Loucy (cell line): ENCODE results near the gene KNL1.

Source experiments
- H2AFZ ChIP-seq: fragments of 200-600 bp; sonication (generic); 2 replicates; pipeline ENCODE4 v1.6.0; 2016; ENCODE audit warnings: antibody characterized with exemption, mild to moderate bottlenecking, low read length, moderate library complexity
- H3F3A ChIP-seq: fragments of 200-600 bp; 2 replicates; pipeline ENCODE4 v1.6.0; 2016; ENCODE audit warnings: antibody characterized with exemption, low read depth, mild to moderate bottlenecking
- H3K27me3 ChIP-seq: fragments of 200-600 bp; sonication (generic); 2 replicates; pipeline ENCODE4 v1.6.1; 2014; ENCODE audit warnings: low read length, mild to moderate bottlenecking; ENCODE audit not compliant: insufficient read depth, poor library complexity, severe bottlenecking
- H3K36me3 ChIP-seq: fragments of 200-600 bp; sonication (generic); 2 replicates; pipeline ENCODE4 v1.6.1; 2016; ENCODE audit warnings: low read length; ENCODE audit not compliant: insufficient read depth
- H3K4me1 ChIP-seq: fragments of 200-600 bp; sonication (generic); 2 replicates; pipeline ENCODE4 v1.5.1; 2014; ENCODE audit warnings: low read length, mild to moderate bottlenecking; ENCODE audit not compliant: insufficient read depth, poor library complexity, severe bottlenecking
- H3K4me2 ChIP-seq: fragments of 200-600 bp; sonication (generic); 2 replicates; pipeline ENCODE4 v1.6.0; 2014; ENCODE audit warnings: antibody characterized with exemption, low read length, low read depth, mild to moderate bottlenecking; ENCODE audit not compliant: poor library complexity, severe bottlenecking
- H3K4me3 ChIP-seq: fragments of 200-600 bp; sonication (generic); 2 replicates; pipeline ENCODE4 v1.5.1; 2014; ENCODE audit warnings: low read length, mild to moderate bottlenecking, mixed read lengths; ENCODE audit not compliant: poor library complexity, severe bottlenecking
- H3K79me2 ChIP-seq: fragments of 200-600 bp; sonication (generic); 2 replicates; pipeline ENCODE4 v1.6.1; 2014; ENCODE audit warnings: low read length; ENCODE audit not compliant: insufficient read depth
- H3K9ac ChIP-seq: fragments of 200-600 bp; sonication (generic); 2 replicates; pipeline ENCODE4 v1.6.0; 2014; ENCODE audit warnings: mild to moderate bottlenecking, low read depth, low read length, moderate library complexity; ENCODE audit not compliant: poor library complexity, severe bottlenecking
- H3K9me2 ChIP-seq: fragments of 200-600 bp; sonication (generic); replicated peaks from 2 replicates; pipeline ENCODE4 v1.6.1; 2016; ENCODE audit warnings: low read depth, low read length, mixed read lengths
- H3K9me3 ChIP-seq: fragments of 200-600 bp; sonication (generic); 2 replicates; pipeline ENCODE4 v1.6.1; 2014; ENCODE audit warnings: mild to moderate bottlenecking, antibody characterized with exemption, low read length, low read depth; ENCODE audit not compliant: insufficient read depth
- H4K20me1 ChIP-seq: fragments of 200-600 bp; sonication (generic); 2 replicates; pipeline ENCODE4 v1.6.0; 2014; ENCODE audit warnings: antibody characterized with exemption, low read length, mild to moderate bottlenecking; ENCODE audit not compliant: insufficient read depth, poor library complexity, severe bottlenecking
- EZH2phosphoT487 ChIP-seq: fragments of 200-600 bp; IDR thresholded peaks from 2 replicates; pipeline ENCODE4 v1.6.1; 2018; ENCODE audit warnings: antibody characterized with exemption, mild to moderate bottlenecking, moderate library complexity, borderline replicate concordance
- TF ChIP-seq, protein P1 (sequence below): fragments of 200-600 bp; sonication (generic); conservative IDR thresholded peaks from 2 replicates; pipeline ENCODE4 v1.5.1; 2014; ENCODE audit warnings: mild to moderate bottlenecking, antibody characterized with exemption, low read length

The KNL1 gene

DNA sequence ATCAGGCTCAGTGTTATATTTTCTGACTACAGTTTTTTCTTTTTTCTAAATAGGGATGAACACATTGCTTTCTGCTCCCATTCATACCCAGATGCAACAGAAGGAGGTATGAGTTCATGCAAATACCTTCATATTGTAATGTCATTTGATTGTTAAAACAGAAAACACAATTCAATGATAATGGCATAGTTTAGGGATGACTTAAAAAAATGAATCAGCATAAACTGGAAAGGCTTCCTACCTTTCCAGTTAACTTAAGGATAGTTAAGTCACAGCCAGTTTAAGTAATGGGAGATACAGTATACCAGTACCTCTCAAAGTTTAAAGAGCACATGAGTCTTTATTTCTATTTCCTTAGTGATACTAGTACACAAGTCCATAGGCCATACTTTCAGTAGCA is 24.9 kb downstream of the KNL1 start:
- Histone ChIP-seq H3K4me2 (no peak overlapping the region), H2AFZ (no peak overlapping the region), H3K79me2 (no peaks in the 10 kb centered on the region), H3K4me1 (no peaks in the 10 kb centered on the region), H3K9me2 (no peaks in the 10 kb centered on the region), H4K20me1 (no peaks in the 10 kb centered on the region), H3K36me3 (peaks cover 80% of the 10 kb centered on the region), H3K9me3 (no peaks in the 10 kb centered on the region), H3K9ac (no peak overlapping the region), H3F3A (no peaks in the 10 kb centered on the region), H3K27me3 (no peaks in the 10 kb centered on the region), H3K4me3 (no peak overlapping the region)
- TF ChIP-seq, protein P1, sequence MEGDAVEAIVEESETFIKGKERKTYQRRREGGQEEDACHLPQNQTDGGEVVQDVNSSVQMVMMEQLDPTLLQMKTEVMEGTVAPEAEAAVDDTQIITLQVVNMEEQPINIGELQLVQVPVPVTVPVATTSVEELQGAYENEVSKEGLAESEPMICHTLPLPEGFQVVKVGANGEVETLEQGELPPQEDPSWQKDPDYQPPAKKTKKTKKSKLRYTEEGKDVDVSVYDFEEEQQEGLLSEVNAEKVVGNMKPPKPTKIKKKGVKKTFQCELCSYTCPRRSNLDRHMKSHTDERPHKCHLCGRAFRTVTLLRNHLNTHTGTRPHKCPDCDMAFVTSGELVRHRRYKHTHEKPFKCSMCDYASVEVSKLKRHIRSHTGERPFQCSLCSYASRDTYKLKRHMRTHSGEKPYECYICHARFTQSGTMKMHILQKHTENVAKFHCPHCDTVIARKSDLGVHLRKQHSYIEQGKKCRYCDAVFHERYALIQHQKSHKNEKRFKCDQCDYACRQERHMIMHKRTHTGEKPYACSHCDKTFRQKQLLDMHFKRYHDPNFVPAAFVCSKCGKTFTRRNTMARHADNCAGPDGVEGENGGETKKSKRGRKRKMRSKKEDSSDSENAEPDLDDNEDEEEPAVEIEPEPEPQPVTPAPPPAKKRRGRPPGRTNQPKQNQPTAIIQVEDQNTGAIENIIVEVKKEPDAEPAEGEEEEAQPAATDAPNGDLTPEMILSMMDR, result no peak
- no peak for TF ChIP-seq EZH2phosphoT487

DNA sequence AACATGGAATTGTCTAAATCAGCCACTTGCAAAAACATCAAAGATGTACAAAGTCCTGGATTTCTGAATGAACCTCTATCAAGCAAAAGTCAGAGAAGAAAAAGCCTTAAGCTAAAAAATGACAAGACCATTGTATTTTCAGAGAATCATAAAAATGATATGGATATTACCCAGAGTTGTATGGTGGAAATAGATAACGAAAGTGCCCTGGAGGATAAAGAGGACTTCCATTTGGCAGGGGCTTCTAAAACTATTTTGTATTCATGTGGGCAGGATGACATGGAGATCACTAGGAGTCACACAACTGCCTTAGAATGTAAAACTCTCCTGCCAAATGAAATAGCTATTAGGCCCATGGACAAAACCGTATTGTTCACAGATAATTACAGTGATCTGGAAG is 29.3 kb downstream of the KNL1 start:
- Histone ChIP-seq H3K36me3 (peaks cover 81% of the 10 kb centered on the region), H3K4me2 (no peak overlapping the region), H2AFZ (no peak overlapping the region), H3K4me3 (no peak overlapping the region), H3K9me2 (no peaks in the 10 kb centered on the region), H3K79me2 (no peaks in the 10 kb centered on the region), H4K20me1 (no peaks in the 10 kb centered on the region), H3K27me3 (no peaks in the 10 kb centered on the region), H3K4me1 (no peaks in the 10 kb centered on the region), H3F3A (no peaks in the 10 kb centered on the region), H3K9ac (no peak overlapping the region), H3K9me3 (no peaks in the 10 kb centered on the region)
- TF ChIP-seq, protein P1, result no peak
- TF ChIP-seq EZH2phosphoT487, result no peak

DNA sequence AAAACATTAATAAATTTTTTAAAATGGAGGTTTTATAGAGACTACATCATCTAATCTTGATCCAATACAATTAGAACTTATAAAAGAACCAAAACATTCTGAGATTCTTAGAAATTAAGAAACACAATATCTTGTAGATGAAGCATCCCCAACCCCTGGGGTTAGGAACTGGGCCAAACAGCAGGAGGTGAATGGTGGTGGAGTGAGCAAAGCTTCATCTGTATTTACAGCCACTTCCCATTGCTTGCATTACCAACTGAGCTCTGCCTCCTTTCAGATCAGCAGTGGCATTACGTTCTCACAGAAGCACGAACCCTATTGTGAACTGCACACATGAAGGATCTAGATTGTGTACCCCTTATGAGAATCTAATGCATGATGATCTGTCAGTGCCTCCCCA is 36.3 kb downstream of the KNL1 start:
- Histone ChIP-seq H3K4me1 (no peaks in the 10 kb centered on the region), H3K4me2 (no peak overlapping the region), H3K9ac (no peak overlapping the region), H3F3A (no peaks in the 10 kb centered on the region), H4K20me1 (no peaks in the 10 kb centered on the region), H3K27me3 (no peaks in the 10 kb centered on the region), H3K9me3 (no peaks in the 10 kb centered on the region), H3K9me2 (no peaks in the 10 kb centered on the region), H3K4me3 (no peak overlapping the region), H3K36me3 (peaks cover 64% of the 10 kb centered on the region), H2AFZ (no peak overlapping the region), H3K79me2 (no peaks in the 10 kb centered on the region)
- TF ChIP-seq, protein P1, result no peak
- TF ChIP-seq EZH2phosphoT487, result no peak
